Measurements from ENCODE around the gene ZNF69. TPM values are rescaled to one million over a fixed set of nuclear protein-coding genes. Genes with fewer than 3 reads are reported as not detected.
"Not testable (repeated sequence)": the region's sequence is repeated elsewhere in the genome, so short reads cannot be mapped to it uniquely, and the experiment has no call there.

ZNF69 gene
- total RNA-seq, 1 experiment from 2014 or later = 9.5 TPM

DNA sequence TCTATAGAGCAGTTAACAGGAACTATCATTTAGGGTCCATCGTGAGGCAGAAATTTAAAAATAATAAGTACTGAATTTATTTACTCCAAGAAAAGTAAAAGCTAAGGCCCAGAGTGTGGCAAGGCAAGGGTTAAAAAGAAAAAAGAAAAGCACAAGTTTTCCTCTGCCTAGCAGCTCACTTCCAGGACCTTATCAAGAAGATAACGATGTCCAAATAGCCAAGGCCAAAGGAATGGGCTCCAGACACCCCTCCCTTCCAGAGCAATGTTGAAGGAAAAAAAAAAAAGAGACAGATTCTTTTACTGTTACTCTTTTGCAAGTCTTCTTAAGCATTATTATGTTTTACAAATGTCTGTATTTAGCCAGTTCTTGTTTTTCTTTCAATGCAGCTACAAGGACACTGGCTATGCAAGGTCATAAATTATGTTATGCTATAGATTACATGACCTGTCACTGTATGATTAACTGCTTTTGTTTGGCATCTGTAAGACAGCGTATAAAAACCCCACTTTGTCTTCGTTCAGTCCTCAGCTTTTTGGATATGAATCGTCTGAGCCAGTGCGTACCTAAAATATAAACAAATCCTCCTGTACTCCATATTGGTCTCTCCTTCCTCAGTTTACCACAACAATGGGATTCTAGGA lies 34.4 kb downstream of the ZNF69 start:
- TF ChIP-seq TCF7L2 (IDR thresholded peaks at IDR 0.05; ENCODE audit: low read depth, low read length) (no peak), SIN3A (IDR thresholded peaks at IDR 0.05; ENCODE audit: borderline replicate concordance, insufficient read depth, low read depth, low read length) (no peak), POLR2AphosphoS5 (IDR thresholded peaks at IDR 0.05; ENCODE audit: low read depth, low read length) (no peak)
- TF ChIP-seq, protein P1, sequence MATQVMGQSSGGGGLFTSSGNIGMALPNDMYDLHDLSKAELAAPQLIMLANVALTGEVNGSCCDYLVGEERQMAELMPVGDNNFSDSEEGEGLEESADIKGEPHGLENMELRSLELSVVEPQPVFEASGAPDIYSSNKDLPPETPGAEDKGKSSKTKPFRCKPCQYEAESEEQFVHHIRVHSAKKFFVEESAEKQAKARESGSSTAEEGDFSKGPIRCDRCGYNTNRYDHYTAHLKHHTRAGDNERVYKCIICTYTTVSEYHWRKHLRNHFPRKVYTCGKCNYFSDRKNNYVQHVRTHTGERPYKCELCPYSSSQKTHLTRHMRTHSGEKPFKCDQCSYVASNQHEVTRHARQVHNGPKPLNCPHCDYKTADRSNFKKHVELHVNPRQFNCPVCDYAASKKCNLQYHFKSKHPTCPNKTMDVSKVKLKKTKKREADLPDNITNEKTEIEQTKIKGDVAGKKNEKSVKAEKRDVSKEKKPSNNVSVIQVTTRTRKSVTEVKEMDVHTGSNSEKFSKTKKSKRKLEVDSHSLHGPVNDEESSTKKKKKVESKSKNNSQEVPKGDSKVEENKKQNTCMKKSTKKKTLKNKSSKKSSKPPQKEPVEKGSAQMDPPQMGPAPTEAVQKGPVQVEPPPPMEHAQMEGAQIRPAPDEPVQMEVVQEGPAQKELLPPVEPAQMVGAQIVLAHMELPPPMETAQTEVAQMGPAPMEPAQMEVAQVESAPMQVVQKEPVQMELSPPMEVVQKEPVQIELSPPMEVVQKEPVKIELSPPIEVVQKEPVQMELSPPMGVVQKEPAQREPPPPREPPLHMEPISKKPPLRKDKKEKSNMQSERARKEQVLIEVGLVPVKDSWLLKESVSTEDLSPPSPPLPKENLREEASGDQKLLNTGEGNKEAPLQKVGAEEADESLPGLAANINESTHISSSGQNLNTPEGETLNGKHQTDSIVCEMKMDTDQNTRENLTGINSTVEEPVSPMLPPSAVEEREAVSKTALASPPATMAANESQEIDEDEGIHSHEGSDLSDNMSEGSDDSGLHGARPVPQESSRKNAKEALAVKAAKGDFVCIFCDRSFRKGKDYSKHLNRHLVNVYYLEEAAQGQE (IDR thresholded peaks at IDR 0.05; ENCODE audit: insufficient read depth in 1 of 2, low read depth in 2 of 2, low read length in 1 of 2) = no peak
- TF ChIP-seq, protein P2, sequence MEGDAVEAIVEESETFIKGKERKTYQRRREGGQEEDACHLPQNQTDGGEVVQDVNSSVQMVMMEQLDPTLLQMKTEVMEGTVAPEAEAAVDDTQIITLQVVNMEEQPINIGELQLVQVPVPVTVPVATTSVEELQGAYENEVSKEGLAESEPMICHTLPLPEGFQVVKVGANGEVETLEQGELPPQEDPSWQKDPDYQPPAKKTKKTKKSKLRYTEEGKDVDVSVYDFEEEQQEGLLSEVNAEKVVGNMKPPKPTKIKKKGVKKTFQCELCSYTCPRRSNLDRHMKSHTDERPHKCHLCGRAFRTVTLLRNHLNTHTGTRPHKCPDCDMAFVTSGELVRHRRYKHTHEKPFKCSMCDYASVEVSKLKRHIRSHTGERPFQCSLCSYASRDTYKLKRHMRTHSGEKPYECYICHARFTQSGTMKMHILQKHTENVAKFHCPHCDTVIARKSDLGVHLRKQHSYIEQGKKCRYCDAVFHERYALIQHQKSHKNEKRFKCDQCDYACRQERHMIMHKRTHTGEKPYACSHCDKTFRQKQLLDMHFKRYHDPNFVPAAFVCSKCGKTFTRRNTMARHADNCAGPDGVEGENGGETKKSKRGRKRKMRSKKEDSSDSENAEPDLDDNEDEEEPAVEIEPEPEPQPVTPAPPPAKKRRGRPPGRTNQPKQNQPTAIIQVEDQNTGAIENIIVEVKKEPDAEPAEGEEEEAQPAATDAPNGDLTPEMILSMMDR (IDR thresholded peaks at IDR 0.05) = no peak
- ATAC-seq (no peak), DNase-seq (ENCODE audit: low read depth, low spot score) (no peak)
- Histone ChIP-seq H3K4me1 (ENCODE audit: control insufficient read depth, insufficient read depth, low read length) (no peaks in the 10 kb centered on the region), H3K27ac (ENCODE audit: low read length) (no peak overlapping the region), H3K27me3 (ENCODE audit: control insufficient read depth, insufficient read depth, low read length) (no peaks in the 10 kb centered on the region), H3K9me3 (ENCODE audit: control insufficient read depth, insufficient read depth, low read depth, low read length) (no peaks in the 10 kb centered on the region), H3K4me3 (ENCODE audit: low read depth in 2 of 2, low read length in 2 of 2) (no peak overlapping the region), H3K36me3 (ENCODE audit: control insufficient read depth, insufficient read depth, low read length) (no peaks in the 10 kb centered on the region; the same call in 1 of the 2 replicates)
- intact Hi-C loops (cut with micrococcal nuclease; ENCODE audit: unreplicated experiment) (loop anchor here (10.0 kb wide), 1 partner anchor 63 kb away; no protein-coding TSS in a partner anchor), in situ Hi-C loops (cut with HindIII; ENCODE audit: low pct_unique_long_range_greater_than_20kb, low sequenced_read_pairs) (no loop called here)
- no TSS peak for BruUV-seq (replicated peaks)
- POLR2A ChIA-PET = no interaction called here
- CTCF ChIA-PET = interaction anchor here (0.6 to 1.1 kb wide), 2 partner anchors 124 to 1340 kb away, joined by 3 to 4 read pairs; no protein-coding TSS in a partner anchor

DNA sequence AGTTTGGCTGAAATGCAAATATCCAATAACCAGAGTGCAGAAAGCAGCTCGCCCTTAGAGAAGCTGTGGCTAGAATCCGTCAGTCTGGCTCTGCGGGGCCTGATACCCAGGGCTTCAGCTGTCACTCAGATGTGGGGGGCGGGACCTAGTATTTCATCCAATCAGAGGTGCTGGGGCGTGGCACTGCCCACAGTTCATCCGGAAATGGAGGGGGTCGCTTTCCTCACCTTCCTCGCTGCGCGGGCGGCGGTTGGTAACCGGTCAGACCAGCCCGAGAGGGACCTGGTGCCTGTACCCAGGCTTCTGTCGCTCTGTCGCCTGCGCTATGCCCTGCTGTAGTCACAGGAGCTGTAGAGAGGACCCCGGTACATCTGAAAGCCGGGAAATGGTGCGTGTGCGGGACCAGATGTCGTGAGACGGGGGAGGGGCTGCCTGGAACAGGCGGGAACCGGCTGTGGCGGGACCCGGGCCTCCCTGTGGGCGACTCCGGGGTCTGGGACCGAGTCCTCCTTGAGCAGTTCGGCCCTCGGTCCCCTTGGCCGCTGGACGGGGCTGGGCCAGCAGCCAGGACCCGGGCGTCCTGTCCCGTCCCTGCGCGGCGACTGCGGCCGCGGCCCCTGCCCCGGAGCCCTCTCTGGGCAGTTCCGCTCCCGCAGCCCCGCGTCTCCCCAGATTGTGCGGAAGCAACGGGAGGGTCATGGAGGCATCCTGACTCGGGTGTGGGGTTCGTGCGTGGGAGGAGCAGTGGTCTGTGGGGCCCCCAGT lies 37.5 kb downstream of the ZNF69 start, which contains the start of gene ZNF700:
Gene ZNF700 (plus strand): TSS at position 222 of the 765 bp plus-strand sequence. CDS start 104 bp downstream, at position 326.
- POLR2A ChIA-PET = no interaction called here
- H3K36me3 ChIP-seq (ENCODE audit: control insufficient read depth, insufficient read depth, low read length) = no peaks in the 10 kb centered on the region; the same call in 1 of the 2 replicates
- H3K4me1 ChIP-seq (ENCODE audit: control insufficient read depth, insufficient read depth, low read length) = no peaks in the 10 kb centered on the region
- DNase-seq (ENCODE audit: low read depth, low spot score) (peak; percentile 58), ATAC-seq (peak; percentile 97)
- CTCF ChIA-PET = interaction anchor here (0.9 to 1.7 kb wide), 2 partner anchors 63 to 215 kb away, joined by 3 to 4 read pairs; partner anchors contain the start of gene ZNF20
- peak within 1 kb of the TSS; percentile 85 for H3K27ac ChIP-seq (ENCODE audit: low read length)
- H3K4me3 ChIP-seq (ENCODE audit: low read depth in 2 of 2, low read length in 2 of 2) = peak within 1 kb of the TSS; percentile 68 to 74
- no TSS peak for BruUV-seq (replicated peaks)
- TF ChIP-seq POLR2AphosphoS5 (IDR thresholded peaks at IDR 0.05; ENCODE audit: low read depth, low read length) = peak; percentile 78
- TF ChIP-seq, protein P1 (IDR thresholded peaks at IDR 0.05; ENCODE audit: insufficient read depth in 1 of 2, low read depth in 2 of 2, low read length in 1 of 2) = no peak
- H3K27me3 ChIP-seq (ENCODE audit: control insufficient read depth, insufficient read depth, low read length) = no peaks in the 10 kb centered on the region
- intact Hi-C loops (cut with micrococcal nuclease; ENCODE audit: unreplicated experiment) = loop anchor here (10.0 kb wide), 1 partner anchor 60 kb away; no protein-coding TSS in a partner anchor
- in situ Hi-C loops (cut with HindIII; ENCODE audit: low pct_unique_long_range_greater_than_20kb, low sequenced_read_pairs) = no loop called here
- peaks cover 8% of the 10 kb centered on the region; the same call in 1 of the 2 replicates for H3K9me3 ChIP-seq (ENCODE audit: control insufficient read depth, insufficient read depth, low read depth, low read length)

DNA sequence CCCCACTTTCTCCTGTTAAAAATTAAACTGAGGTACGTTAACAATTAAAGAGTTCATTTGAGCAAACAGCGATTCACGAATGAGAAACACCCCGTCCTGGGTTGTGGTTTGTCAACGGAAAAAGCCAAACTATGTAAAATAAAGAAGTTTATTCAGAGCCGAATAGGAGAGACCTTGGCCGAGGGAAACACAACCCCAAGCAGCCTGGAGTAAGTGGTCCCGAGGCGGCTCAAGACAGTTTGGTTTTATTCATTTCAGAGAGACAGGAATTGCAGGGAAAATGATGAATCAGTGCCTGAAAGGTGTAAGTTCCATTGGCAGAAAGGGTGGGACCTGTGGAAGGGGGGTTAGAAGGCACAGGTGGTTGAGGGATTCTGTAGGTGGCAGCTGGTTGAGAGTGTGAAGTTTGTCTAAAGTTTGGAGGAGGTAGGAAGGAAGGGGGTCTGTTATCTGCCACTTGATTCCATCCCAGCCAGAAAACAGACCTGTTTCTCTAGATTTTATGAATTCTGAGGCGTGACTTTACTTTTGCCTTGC lies 38.1 kb downstream of the ZNF69 start:
- POLR2A ChIA-PET, CTCF ChIA-PET: not testable (repeated sequence)
- peak overlapping the region; percentile 85 for H3K27ac ChIP-seq (ENCODE audit: low read length)

More for the DNA sequence above, 38.1 kb downstream of the ZNF69 start:
- H3K4me1 ChIP-seq (ENCODE audit: control insufficient read depth, insufficient read depth, low read length); H3K36me3 ChIP-seq (ENCODE audit: control insufficient read depth, insufficient read depth, low read length); H3K9me3 ChIP-seq (ENCODE audit: control insufficient read depth, insufficient read depth, low read depth, low read length); H3K27me3 ChIP-seq (ENCODE audit: control insufficient read depth, insufficient read depth, low read length); ATAC-seq; DNase-seq (ENCODE audit: low read depth, low spot score); in situ Hi-C loops (cut with HindIII; ENCODE audit: low pct_unique_long_range_greater_than_20kb, low sequenced_read_pairs); BruUV-seq (replicated peaks): not testable (repeated sequence)
- H3K4me3 ChIP-seq (ENCODE audit: low read depth in 2 of 2, low read length in 2 of 2) = peak overlapping the region; percentile 68 to 74
- intact Hi-C loops (cut with micrococcal nuclease; ENCODE audit: unreplicated experiment) = loop anchor here (10.0 kb wide), 1 partner anchor 59 kb away; no protein-coding TSS in a partner anchor

Data from Panc1 (cell line).